GM19463 (cell line): ENCODE measurements around the gene GALNS.

ENCODE experiments used
- ATAC-seq: cut with Tn5 transposase; IDR thresholded peaks from one replicate; pipeline ENCODE4 v1.9.1; 2021; ENCODE audit warnings: mild to moderate bottlenecking, moderate library complexity; ENCODE audit not compliant: unreplicated experiment

The GALNS gene

DNA sequence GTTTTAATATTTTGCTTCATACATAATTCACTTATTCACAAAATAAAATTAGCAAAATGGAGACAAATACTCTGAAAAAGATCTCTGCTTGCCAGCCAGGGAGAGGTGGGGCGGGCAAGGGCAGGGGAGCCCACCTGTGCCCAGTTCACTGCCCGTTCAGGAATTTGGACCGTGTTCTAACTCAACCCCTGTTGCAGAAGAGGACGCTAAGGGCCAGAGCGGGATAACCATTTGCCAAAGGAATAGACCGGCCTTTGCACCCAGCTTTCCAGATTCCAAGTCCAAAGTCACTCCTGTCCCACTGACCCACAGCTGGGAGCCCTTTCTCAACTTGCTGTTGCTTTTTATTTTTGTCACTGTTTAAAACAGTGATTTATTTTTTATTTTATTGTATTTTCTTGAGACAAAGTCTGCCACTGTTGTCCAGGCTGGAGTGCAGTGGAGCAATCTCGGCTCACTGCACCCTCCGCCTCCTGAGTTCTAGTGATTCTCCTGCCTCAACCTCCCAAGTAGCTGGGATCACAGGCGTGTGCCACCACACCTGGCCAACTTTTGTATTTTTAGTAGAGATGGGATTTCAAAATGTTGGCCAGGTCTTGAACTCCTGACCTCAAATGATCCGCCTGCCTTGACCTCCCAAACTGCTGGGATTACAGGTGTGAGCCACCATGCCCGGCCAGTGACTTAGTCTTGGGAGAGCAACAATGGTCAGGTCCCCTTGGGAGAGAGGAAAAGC, 69.0 kb downstream of the GALNS start:
- no peak for ATAC-seq

DNA sequence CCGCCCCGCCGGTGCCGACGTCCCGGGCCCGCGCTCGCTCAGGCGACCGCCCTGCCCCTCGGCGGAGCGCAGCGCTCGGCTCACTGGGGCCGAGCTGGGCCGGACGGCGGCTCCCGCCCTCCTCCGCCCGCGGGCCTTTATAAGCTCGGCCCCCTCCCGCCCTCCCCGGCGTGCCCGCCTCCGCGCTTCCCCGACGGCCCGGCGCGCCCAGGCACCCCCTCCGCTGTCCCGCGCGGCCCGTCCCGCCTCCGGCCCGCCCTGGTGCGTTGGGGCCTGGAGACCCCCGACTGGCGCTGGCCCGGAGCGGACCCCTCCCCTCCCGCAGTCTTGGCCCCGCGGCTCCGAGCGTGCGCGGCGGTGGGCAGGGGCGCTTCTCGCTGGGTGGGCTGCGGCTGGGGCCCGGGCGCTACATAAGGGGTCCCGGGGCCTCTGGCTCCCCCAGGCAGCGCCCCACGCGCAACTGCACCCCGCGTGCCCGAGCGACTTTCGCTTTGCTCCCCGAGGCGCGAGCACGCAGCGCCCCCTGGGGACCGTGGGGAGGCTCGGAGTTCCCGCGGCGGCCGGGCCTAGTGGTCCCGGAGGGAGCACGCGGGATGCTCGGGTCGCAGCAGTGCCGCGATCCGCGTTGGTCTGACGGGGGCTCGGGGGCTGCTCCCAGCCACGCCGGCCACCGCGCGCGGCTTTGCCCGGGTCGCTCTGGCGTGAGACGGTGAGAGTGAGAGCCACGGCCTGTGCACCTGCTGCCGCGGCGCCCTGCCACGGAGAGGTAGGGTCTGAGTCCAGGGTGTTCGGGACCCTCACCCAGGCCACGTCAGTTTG, 71.4 kb downstream of the GALNS start, which contains the start of gene PIEZO1:
TSS of gene PIEZO1 (minus strand) at position 115 of the 819 bp plus-strand sequence. CDS start 256 bp downstream, outside the sequence.
- no peak for ATAC-seq

DNA sequence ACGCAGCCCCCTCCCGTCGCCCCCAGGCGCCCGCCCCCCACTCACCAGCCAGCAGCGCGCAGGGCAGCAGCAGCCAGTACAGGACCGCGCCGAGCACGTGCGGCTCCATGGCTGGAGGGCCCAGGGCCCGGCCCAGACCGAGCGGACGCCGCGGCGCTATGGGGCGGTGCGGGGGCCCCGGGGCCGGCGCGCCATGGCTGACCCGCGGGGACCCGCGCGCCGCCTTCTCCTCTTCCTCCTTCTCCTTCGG, 72.0 kb downstream of the GALNS start:
- no peak for ATAC-seq

GRCh38 chr16:88784074-88784855, 72.5 kb downstream of the GALNS start:
- no peak for ATAC-seq

DNA sequence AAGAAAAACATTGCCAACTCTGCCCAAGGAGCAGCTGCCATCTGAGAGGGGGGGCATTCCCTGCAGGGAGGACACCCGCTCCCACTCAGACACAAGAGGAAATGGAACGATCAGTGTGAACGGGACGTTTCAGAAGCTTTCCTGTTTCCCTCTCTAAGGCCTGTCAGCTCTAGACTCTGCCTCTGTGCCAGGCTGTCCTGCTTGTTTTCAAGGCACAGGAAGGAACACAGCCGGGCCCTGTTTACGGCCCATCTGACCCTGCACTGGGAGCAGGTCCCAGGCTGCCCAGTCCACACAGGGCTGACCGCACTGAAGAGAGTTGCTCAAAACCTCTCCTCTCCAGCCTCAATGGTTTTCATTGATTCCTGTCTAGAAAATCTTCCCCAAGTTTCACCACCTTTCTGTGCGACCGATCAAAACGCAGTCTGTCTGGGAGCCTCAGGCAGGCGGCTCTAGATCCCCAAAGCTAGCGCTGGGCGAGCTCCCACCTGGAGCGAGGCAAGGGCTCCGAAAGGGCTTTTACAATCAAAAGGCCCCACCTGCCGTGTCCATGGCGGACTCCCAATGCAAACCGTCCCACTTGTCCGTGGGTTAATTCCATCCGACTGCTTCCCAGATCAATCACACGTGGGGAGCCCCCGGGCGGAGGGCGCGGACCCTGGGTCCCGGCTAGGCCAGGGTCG, 73.2 kb downstream of the GALNS start:
- no peak for ATAC-seq

- no peak for ATAC-seq
Observed at GRCh38 chr16:88782454-88783390, 74.0 kb downstream of the GALNS start.

- ATAC-seq: no peak
Observed at GRCh38 chr16:88781140-88782077, 75.3 kb downstream of the GALNS start.

GRCh38 chr16:88780142-88781062, 76.3 kb downstream of the GALNS start:
- no peak for ATAC-seq

DNA sequence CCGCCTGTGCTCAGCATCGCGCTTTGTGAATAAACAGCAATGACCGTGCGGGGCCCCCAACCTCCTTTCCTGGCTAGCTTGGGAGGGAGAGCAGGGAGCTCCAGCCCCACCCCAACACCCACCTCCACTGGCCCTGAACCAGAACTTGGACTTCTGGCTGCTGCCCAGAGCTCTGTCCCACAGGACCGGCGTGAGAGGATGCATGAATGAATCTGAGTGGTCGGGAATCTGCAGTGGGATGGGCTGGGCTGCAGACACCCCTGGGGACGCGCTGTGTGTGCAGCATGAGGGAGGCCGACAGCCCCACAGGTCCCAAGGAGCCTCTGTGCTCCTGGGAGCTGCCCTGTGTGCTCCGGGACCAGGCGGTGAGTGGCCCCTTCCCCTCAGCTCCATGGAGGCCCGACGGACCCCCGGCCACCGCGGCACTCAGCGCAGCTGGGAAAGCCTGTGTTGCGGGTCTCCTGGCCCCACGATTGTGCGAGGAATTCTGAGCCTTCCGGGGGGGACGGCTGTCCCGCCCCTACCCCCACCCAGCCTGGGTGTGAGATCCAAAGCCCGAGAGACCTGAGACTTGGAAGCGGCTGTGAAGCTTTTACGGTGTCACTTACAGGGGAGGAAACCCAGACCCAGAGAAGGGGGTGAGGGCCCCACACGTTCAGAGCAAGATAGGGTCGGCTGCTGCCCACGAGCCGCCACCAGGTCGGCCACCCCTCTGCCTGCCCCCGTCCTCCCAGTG, 77.2 kb downstream of the GALNS start:
- ATAC-seq: no peak

- ATAC-seq: no peak
Observed at GRCh38 chr16:88778541-88779065, 78.1 kb downstream of the GALNS start.

GRCh38 chr16:88778271-88778525, 78.5 kb downstream of the GALNS start:
- no peak for ATAC-seq

DNA sequence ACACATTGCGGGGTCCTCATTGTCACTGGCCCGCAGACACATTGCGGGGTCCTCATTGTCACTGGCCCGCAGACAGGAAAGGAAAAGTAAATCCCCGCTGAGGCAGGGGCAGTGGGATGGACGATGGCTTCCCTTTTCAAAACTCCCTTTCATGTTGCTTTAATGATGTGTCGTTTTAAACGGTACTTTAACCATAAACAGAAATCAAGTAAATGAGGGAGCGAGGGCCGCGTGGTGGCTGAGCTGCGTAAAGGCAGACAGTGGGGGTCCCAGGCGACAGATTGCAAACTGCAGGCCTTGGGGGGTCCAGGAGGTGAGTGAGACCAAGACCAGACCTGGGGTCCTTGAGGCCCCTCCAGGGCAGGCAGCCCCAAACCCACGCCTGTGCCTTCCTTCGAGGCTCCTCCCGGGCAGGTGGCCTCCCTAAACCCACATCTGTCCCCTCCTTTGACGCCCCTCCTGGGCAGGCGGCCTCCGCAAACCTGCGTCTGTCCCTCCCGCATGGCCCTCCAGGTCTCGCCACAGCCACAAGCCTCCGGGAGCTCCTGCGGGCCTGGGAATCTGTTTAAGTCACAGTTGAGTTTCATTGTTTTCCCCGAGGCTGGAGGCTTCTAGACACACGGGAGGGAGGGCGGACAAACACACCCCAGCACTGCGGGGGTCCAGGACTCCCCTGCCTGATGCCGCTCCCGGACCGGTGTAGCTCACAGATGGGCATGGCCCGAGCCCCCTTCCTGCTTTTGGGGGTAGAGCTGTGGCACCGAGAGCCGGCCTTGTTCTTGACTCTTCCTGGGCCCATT, 79.1 kb downstream of the GALNS start:
- ATAC-seq: no peak

DNA sequence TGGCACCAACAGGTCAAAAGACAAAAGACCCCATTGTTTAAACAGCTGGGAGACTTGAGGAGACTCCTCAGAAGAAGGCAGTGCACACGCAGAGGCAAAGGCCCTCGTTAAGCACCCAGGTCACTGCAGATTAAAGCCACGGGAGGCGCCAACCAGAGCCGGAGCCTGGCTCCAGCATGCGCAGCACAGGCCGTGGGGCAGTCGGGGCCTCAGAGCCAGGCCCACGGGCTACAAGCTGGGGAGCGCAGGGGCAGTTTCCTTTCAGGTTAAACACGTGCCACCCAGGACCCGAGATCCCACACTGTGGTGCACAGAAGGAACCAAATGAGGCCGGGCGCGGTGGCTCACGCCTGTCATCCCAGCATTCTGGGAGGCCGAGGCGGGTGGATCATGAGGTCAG, 80.9 kb downstream of the GALNS start:
- ATAC-seq: no peak

DNA sequence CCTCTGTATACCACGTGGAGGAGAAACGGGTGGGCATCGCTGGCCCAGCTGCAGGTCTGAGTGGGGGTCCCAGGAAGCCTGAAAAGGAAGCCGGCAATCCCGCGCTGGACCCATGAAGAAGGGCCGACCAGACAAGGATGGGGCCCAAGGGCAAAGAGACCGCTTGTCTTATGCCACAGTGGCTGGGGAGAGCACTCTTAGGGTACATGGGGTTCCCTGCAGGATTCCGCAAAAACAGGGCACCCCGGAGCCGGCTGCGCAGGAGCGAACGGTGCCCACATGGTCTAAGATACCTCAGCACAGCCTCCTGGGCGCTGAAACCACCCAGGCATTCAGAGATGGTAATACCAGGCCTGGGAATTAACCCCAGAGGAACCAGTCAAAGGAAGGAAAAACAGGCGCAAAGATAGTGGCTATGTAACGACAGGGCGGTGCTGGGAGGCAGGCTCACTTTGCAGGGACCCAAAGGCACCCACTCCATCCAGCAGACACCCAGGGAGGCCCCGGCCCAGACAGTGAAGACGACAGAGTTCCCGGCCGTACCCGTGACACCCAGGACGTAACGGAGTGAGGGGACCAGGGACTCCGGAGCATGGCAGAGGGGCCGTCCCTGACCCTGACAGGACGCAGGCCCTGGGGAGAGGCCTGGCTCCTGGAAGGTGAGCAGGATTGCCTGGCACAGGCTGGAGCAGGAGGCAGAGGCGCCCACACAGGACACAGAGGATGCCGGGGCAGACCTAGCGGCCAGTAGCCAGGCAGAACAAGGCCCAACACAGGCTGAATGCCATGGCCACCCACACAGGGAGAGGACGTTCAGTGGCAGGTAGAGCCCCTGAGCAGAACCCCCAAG, 82.0 kb downstream of the GALNS start:
- ATAC-seq: no peak

DNA sequence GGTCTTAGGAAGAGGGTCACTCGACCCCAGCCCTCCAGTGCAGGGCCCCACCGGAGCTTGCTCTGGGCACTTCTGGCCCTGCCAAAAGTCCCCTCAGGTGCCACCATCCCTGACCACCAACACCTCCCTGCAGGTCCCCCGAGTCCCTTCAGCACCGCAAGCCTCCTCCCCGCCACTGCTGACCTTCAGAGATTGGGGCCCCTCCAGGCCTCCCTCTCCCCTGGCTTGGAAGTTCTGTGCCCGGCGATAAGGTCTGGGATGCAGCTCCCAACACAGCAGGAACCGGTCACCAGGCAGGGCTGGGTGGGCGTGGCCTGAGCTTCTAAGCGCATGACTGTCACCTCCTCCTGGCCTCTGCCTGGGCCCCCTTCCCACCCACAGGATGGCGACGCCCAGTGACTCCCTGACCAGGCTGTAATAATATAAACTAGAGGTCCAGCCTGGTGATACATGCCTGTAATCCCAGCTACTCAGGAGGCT, 82.9 kb downstream of the GALNS start:
- ATAC-seq: no peak
